ENCODE data around the gene ADGRG7. TPM values are rescaled to one million over a fixed set of nuclear protein-coding genes. Genes with fewer than 3 reads are reported as not detected.

Gene ADGRG7
- total and polyA plus RNA-seq, 8 donors: 0.12 TPM; not detected in 7

GRCh38 chr3:100709842-100710260 lies 100.5 kb downstream of the ADGRG7 start:
- no peak for FAIRE-seq
- DNase-seq: peak; percentile 13 to 78 (median 47)
- Histone ChIP-seq H3K27me3 (no peaks in the 10 kb centered on the region), H3K27ac (peak overlapping the region; percentile 88 to 97 (median 96)), H3K36me3 (peaks cover 0 to 13% (median 0%) of the 10 kb centered on the region in 3 donors), H3K4me1 (peaks cover 0 to 17% (median 9%) of the 10 kb centered on the region in 3 donors), H3K9me3 (no peaks in the 10 kb centered on the region), H3K4me3 (peak overlapping the region; percentile 49 to 77 (median 65))
- intact Hi-C loops (cut with DNase I): loop anchor here in 1 of 3 donors (10.0 kb wide), 1 partner anchor 255 kb away; no protein-coding TSS in a partner anchor
- peak; percentile 12 to 41 (median 31) for ATAC-seq
- no peak for TF ChIP-seq CTCF (IDR thresholded peaks at IDR 0.05)
- WGBS, 2 donors: 0 to 2% methylated on average over 19 to 22 of the region's 23 CpGs

GRCh38 chr3:100710261-100710968 lies 101.0 kb downstream of the ADGRG7 start:
- H3K9me3 ChIP-seq: no peaks in the 10 kb centered on the region
- H3K4me3 ChIP-seq: peak overlapping the region; percentile 49 to 77 (median 65)
- TF ChIP-seq CTCF (IDR thresholded peaks at IDR 0.05): no peak
- no peak for FAIRE-seq
- intact Hi-C loops (cut with DNase I): loop anchor here in 1 of 3 donors (10.0 kb wide), 1 partner anchor 256 kb away; no protein-coding TSS in a partner anchor
- H3K36me3 ChIP-seq: peaks cover 0 to 19% (median 0%) of the 10 kb centered on the region in 3 donors
- H3K4me1 ChIP-seq: peaks cover 0 to 17% (median 9%) of the 10 kb centered on the region in 3 donors
- peak overlapping the region; percentile 88 to 97 (median 96) for H3K27ac ChIP-seq
- DNase-seq: peak in 2 of 6 donors; percentile 20 to 24
- ATAC-seq: peak in 3 of 4 donors; percentile 3 to 9 (median 3)
- WGBS, 2 donors: 8 to 10% methylated on average over 8 of the region's 8 CpGs
- H3K27me3 ChIP-seq: no peaks in the 10 kb centered on the region

- H3K36me3 ChIP-seq: peaks cover 0 to 19% (median 0%) of the 10 kb centered on the region in 3 donors
- H3K9me3 ChIP-seq: no peaks in the 10 kb centered on the region
- FAIRE-seq (no peak), DNase-seq (no peak), ATAC-seq (no peak)
- no peak overlapping the region for H3K27ac ChIP-seq
- intact Hi-C loops (cut with DNase I): loop anchor here in 1 of 3 donors (10.0 kb wide), 1 partner anchor 260 kb away; no protein-coding TSS in a partner anchor
- H3K27me3 ChIP-seq: no peaks in the 10 kb centered on the region
- H3K4me1 ChIP-seq: peaks cover 0 to 33% (median 28%) of the 10 kb centered on the region in 3 donors
- no peak for TF ChIP-seq CTCF (IDR thresholded peaks at IDR 0.05)
- no peak overlapping the region for H3K4me3 ChIP-seq
These were observed 105.8 kb downstream of the ADGRG7 start for GRCh38 chr3:100715176-100715575.

- Histone ChIP-seq H3K4me1 (peaks cover 0 to 18% (median 18%) of the 10 kb centered on the region in 3 donors), H3K27me3 (no peaks in the 10 kb centered on the region), H3K9me3 (no peaks in the 10 kb centered on the region), H3K36me3 (peaks cover 0 to 35% (median 0%) of the 10 kb centered on the region in 3 donors), H3K4me3 (no peak overlapping the region), H3K27ac (no peak overlapping the region)
- TF ChIP-seq CTCF (IDR thresholded peaks at IDR 0.05): no peak
- no peak for ATAC-seq
- DNase-seq: no peak
- intact Hi-C loops (cut with DNase I): loop anchor here in 1 of 3 donors (10.0 kb wide), 1 partner anchor 262 kb away; no protein-coding TSS in a partner anchor
- 41 to 45% methylated on average over 2 of the region's 2 CpGs for WGBS, 2 donors
- no peak for FAIRE-seq
These were observed 107.7 kb downstream of the ADGRG7 start for GRCh38 chr3:100717063-100717462.

Measured in pancreas (tissue), 10 donors.